ENCODE measurements around the gene SCAP. TPM values are rescaled to one million over a fixed set of nuclear protein-coding genes. Genes with fewer than 3 reads are reported as not detected.

Gene SCAP
- total RNA-seq, 4 donors from 2014 or later, result 68.7 to 108 (median 79.5) TPM

DNA sequence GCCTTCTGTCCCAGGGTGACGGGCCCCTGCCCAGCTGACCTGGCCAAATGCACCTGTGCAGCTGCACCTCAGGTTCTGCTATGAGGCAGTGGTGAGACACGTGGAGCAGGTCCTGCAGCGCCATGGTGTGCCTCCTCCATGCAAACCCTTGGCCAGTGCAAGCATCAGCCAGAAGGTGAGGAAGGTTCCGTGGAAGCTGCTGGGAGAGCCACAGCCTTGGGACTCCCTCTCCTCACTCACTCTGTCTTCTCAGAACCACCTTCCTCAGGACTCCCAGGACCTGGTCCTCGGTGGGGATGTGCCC is 63.3 kb downstream of the SCAP start:
- WGBS, 2 donors, result 78 to 89% methylated on average over 2 to 3 of the region's 5 CpGs
- TF ChIP-seq, protein P1, sequence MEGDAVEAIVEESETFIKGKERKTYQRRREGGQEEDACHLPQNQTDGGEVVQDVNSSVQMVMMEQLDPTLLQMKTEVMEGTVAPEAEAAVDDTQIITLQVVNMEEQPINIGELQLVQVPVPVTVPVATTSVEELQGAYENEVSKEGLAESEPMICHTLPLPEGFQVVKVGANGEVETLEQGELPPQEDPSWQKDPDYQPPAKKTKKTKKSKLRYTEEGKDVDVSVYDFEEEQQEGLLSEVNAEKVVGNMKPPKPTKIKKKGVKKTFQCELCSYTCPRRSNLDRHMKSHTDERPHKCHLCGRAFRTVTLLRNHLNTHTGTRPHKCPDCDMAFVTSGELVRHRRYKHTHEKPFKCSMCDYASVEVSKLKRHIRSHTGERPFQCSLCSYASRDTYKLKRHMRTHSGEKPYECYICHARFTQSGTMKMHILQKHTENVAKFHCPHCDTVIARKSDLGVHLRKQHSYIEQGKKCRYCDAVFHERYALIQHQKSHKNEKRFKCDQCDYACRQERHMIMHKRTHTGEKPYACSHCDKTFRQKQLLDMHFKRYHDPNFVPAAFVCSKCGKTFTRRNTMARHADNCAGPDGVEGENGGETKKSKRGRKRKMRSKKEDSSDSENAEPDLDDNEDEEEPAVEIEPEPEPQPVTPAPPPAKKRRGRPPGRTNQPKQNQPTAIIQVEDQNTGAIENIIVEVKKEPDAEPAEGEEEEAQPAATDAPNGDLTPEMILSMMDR (IDR thresholded peaks at IDR 0.05), result no peak
- TF ChIP-seq POLR2A (IDR thresholded peaks at IDR 0.05), result no peak
- peaks cover 68 to 98% (median 72%) of the 10 kb centered on the region in 3 donors for H3K36me3 ChIP-seq

DNA sequence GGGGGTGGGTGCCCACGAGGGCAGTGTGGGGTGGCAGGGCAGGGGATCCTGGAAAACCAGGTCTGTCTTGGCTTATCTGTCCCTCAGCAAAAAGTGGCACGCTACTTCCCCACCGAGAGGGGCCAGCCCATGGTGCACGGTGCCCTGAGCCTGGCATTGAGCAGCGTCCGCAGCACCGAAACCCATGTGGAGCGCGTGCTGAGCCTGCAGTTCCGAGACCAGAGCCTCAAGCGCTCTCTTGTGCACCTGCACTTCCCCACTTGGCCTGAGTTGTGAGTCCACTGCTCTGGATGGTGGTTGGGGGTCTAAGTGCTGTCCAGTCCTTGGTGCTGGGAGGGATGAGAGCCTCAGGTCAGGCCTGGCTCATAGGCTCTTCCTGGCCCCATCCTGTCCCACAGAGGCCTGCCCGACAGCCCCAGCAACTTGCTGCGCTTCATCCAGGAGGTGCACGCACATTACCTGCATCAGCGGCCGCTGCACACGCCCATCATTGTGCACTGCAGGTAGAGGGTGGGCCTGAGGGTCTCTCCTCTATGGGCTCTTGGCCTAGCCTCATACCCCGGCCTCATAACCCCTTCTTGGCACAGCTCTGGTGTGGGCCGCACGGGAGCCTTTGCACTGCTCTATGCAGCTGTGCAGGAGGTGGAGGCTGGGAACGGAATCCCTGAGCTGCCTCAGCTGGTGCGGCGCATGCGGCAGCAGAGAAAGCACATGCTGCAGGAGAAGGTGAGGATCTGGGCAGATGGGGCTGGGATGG is 63.9 kb downstream of the SCAP start:
- Histone ChIP-seq H3K36me3 (peaks cover 64 to 98% (median 73%) of the 10 kb centered on the region in 3 donors), H3K4me3 (no peak overlapping the region), H3K4me1 (peaks cover 3 to 8% (median 6%) of the 10 kb centered on the region in 3 donors), H3K9me3 (no peaks in the 10 kb centered on the region), H3K27ac (no peak overlapping the region), H3K27me3 (no peaks in the 10 kb centered on the region)
- intact Hi-C loops (cut with DNase I), result no loop called here
- WGBS, 2 donors, result 81 to 100% methylated on average over 4 to 16 of the region's 24 CpGs
- DNase-seq, result no peak
- no peak for TF ChIP-seq POLR2A (IDR thresholded peaks at IDR 0.05)
- TF ChIP-seq, protein P1 (IDR thresholded peaks at IDR 0.05), result no peak

More for the DNA sequence above, 63.3 kb downstream of the SCAP start:
- intact Hi-C loops (cut with DNase I), result no loop called here
- no peak for DNase-seq
- Histone ChIP-seq H3K9me3 (no peaks in the 10 kb centered on the region), H3K27me3 (no peaks in the 10 kb centered on the region), H3K4me1 (peaks cover 0 to 2% (median under 1%) of the 10 kb centered on the region in 3 donors), H3K27ac (no peak overlapping the region), H3K4me3 (no peak overlapping the region)

DNA sequence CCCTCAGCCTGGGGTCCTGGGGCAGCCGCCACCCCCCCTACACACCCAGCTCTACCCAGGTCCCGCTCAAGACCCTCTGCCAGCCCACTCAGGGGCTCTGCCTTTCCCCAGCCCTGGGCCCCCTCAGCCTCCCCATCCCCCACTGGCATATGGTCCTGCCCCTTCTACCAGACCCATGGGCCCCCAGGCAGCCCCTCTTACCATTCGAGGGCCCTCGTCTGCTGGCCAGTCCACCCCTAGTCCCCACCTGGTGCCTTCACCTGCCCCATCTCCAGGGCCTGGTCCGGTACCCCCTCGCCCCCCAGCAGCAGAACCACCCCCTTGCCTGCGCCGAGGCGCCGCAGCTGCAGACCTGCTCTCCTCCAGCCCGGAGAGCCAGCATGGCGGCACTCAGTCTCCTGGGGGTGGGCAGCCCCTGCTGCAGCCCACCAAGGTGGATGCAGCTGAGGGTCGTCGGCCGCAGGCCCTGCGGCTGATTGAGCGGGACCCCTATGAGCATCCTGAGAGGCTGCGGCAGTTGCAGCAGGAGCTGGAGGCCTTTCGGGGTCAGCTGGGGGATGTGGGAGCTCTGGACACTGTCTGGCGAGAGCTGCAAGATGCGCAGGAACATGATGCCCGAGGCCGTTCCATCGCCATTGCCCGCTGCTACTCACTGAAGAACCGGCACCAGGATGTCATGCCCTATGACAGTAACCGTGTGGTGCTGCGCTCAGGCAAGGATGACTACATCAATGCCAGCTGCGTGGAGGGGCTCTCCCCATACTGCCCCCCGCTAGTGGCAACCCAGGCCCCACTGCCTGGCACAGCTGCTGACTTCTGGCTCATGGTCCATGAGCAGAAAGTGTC is 64.7 kb downstream of the SCAP start:
- Histone ChIP-seq H3K27ac (no peak overlapping the region), H3K27me3 (no peaks in the 10 kb centered on the region), H3K36me3 (peaks cover 64 to 100% (median 76%) of the 10 kb centered on the region in 3 donors), H3K4me3 (no peak overlapping the region), H3K4me1 (peaks cover 12 to 16% (median 15%) of the 10 kb centered on the region in 3 donors), H3K9me3 (no peaks in the 10 kb centered on the region)
- DNase-seq, result no peak
- whole genome bisulfite sequencing, 2 donors, result 92 to 97% methylated on average over 6 to 14 of the region's 30 CpGs
- no peak for TF ChIP-seq POLR2A (IDR thresholded peaks at IDR 0.05)
- TF ChIP-seq, protein P1 (IDR thresholded peaks at IDR 0.05), result no peak
- intact Hi-C loops (cut with DNase I), result no loop called here

DNA sequence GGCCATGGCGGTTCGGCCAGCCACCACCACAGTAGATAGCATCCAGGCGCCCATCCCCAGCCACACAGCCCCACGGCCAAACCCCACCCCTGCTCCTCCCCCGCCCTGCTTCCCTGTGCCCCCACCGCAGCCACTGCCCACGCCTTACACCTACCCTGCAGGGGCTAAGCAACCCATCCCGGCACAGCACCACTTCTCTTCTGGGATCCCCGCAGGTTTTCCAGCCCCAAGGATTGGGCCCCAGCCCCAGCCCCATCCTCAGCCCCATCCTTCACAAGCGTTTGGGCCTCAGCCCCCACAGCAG is 65.4 kb downstream of the SCAP start:
- no peak for DNase-seq
- H3K27ac ChIP-seq, result no peak overlapping the region
- peaks cover 18 to 23% (median 21%) of the 10 kb centered on the region in 3 donors for H3K4me1 ChIP-seq
- H3K27me3 ChIP-seq, result no peaks in the 10 kb centered on the region
- intact Hi-C loops (cut with DNase I), result no loop called here
- H3K9me3 ChIP-seq, result no peaks in the 10 kb centered on the region
- 65 to 83% methylated on average over 3 to 6 of the region's 10 CpGs for WGBS, 2 donors
- TF ChIP-seq, protein P1 (IDR thresholded peaks at IDR 0.05), result no peak
- TF ChIP-seq POLR2A (IDR thresholded peaks at IDR 0.05), result no peak
- peaks cover 64 to 97% (median 76%) of the 10 kb centered on the region in 3 donors for H3K36me3 ChIP-seq
- no peak overlapping the region for H3K4me3 ChIP-seq
